Measurements from ENCODE around the gene PTGR3. TPM values are rescaled to one million over a fixed set of nuclear protein-coding genes. Genes with fewer than 3 reads are reported as not detected.
A peak's percentile ranks its signal among the peaks of the same experiment; 100 is the strongest.

PTGR3 gene
- total and polyA plus RNA-seq, 4 donors = 6.8 to 18.7 (median 11.4) TPM

GRCh38 chr18:75162467-75162866 is 46.5 kb downstream of the PTGR3 start:
- no peak overlapping the region for H3K9ac ChIP-seq (ENCODE audit: low read depth in 1 of 2, low read length in 2 of 2)
- H3K27me3 ChIP-seq (ENCODE audit: control insufficient read depth in 4 of 4, insufficient read depth in 4 of 4, low read length in 3 of 4) = no peaks in the 10 kb centered on the region
- H3K4me1 ChIP-seq (ENCODE audit: control insufficient read depth in 4 of 4, insufficient read depth in 4 of 4, low read length in 3 of 4) = peaks cover 0 to 5% (median 0%) of the 10 kb centered on the region in 4 donors
- no peak for DNase-seq (ENCODE audit: low spot score)
- H3K27ac ChIP-seq (ENCODE audit: low read depth in 1 of 2, low read length in 2 of 2) = no peak overlapping the region
- no peak for TF ChIP-seq RAD21 (IDR thresholded peaks at IDR 0.05)
- no peak for TF ChIP-seq EGR1 (IDR thresholded peaks at IDR 0.05; ENCODE audit: low read depth in 2 of 2)
- TF ChIP-seq, protein P1, sequence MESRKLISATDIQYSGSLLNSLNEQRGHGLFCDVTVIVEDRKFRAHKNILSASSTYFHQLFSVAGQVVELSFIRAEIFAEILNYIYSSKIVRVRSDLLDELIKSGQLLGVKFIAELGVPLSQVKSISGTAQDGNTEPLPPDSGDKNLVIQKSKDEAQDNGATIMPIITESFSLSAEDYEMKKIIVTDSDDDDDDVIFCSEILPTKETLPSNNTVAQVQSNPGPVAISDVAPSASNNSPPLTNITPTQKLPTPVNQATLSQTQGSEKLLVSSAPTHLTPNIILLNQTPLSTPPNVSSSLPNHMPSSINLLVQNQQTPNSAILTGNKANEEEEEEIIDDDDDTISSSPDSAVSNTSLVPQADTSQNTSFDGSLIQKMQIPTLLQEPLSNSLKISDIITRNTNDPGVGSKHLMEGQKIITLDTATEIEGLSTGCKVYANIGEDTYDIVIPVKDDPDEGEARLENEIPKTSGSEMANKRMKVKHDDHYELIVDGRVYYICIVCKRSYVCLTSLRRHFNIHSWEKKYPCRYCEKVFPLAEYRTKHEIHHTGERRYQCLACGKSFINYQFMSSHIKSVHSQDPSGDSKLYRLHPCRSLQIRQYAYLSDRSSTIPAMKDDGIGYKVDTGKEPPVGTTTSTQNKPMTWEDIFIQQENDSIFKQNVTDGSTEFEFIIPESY (IDR thresholded peaks at IDR 0.05) = no peak
- TF ChIP-seq, protein P2, sequence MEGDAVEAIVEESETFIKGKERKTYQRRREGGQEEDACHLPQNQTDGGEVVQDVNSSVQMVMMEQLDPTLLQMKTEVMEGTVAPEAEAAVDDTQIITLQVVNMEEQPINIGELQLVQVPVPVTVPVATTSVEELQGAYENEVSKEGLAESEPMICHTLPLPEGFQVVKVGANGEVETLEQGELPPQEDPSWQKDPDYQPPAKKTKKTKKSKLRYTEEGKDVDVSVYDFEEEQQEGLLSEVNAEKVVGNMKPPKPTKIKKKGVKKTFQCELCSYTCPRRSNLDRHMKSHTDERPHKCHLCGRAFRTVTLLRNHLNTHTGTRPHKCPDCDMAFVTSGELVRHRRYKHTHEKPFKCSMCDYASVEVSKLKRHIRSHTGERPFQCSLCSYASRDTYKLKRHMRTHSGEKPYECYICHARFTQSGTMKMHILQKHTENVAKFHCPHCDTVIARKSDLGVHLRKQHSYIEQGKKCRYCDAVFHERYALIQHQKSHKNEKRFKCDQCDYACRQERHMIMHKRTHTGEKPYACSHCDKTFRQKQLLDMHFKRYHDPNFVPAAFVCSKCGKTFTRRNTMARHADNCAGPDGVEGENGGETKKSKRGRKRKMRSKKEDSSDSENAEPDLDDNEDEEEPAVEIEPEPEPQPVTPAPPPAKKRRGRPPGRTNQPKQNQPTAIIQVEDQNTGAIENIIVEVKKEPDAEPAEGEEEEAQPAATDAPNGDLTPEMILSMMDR (IDR thresholded peaks at IDR 0.05; ENCODE audit: low read depth, low read length, missing input control) = no peak
- TF ChIP-seq GABPA (IDR thresholded peaks at IDR 0.05 in 1 of 2, conservative IDR thresholded peaks at IDR 0.05 in 1 of 2) = no peak
- TF ChIP-seq TAF1 (conservative IDR thresholded peaks at IDR 0.05) = no peak
- TF ChIP-seq YY1 (IDR thresholded peaks at IDR 0.05) = no peak
- H3K4me3 ChIP-seq (ENCODE audit: low read depth in 1 of 3, low read length in 3 of 3) = no peak overlapping the region
- no peaks in the 10 kb centered on the region for H3K9me3 ChIP-seq (ENCODE audit: control insufficient read depth in 4 of 4, low read length in 3 of 4)
- 89% methylated on average over 3 of the region's 3 CpGs for WGBS
- no peaks in the 10 kb centered on the region for H3K36me3 ChIP-seq (ENCODE audit: control insufficient read depth in 4 of 4, insufficient read depth in 3 of 4, low read depth in 1 of 4, low read length in 3 of 4)

- H3K4me3 ChIP-seq (ENCODE audit: low read depth in 1 of 3, low read length in 3 of 3) = peak overlapping the region in 2 of 3 donors; percentile 35 to 65
- H3K4me1 ChIP-seq (ENCODE audit: control insufficient read depth in 4 of 4, insufficient read depth in 4 of 4, low read length in 3 of 4) = peaks cover 0 to 5% (median 0%) of the 10 kb centered on the region in 4 donors
- no peak for DNase-seq (ENCODE audit: low spot score)
- no peaks in the 10 kb centered on the region for H3K36me3 ChIP-seq (ENCODE audit: control insufficient read depth in 4 of 4, insufficient read depth in 3 of 4, low read depth in 1 of 4, low read length in 3 of 4)
- H3K9me3 ChIP-seq (ENCODE audit: control insufficient read depth in 4 of 4, low read length in 3 of 4) = no peaks in the 10 kb centered on the region
- no peaks in the 10 kb centered on the region for H3K27me3 ChIP-seq (ENCODE audit: control insufficient read depth in 4 of 4, insufficient read depth in 4 of 4, low read length in 3 of 4)
- no peak overlapping the region for H3K9ac ChIP-seq (ENCODE audit: low read depth in 1 of 2, low read length in 2 of 2)
- no peak for TF ChIP-seq TAF1 (conservative IDR thresholded peaks at IDR 0.05)
- TF ChIP-seq RAD21 (IDR thresholded peaks at IDR 0.05) = peak; percentile 25 to 48
- TF ChIP-seq, protein P1 (IDR thresholded peaks at IDR 0.05) = no peak
- TF ChIP-seq YY1 (IDR thresholded peaks at IDR 0.05) = no peak
- 52% methylated on average over 14 of the region's 14 CpGs for WGBS
- no peak overlapping the region for H3K27ac ChIP-seq (ENCODE audit: low read depth in 1 of 2, low read length in 2 of 2)
Measured at GRCh38 chr18:75161256-75162028, 47.5 kb downstream of the PTGR3 start.

- Histone ChIP-seq H3K9me3 (ENCODE audit: control insufficient read depth in 4 of 4, low read length in 3 of 4) (no peaks in the 10 kb centered on the region), H3K27ac (ENCODE audit: low read depth in 1 of 2, low read length in 2 of 2) (no peak overlapping the region), H3K4me1 (ENCODE audit: control insufficient read depth in 4 of 4, insufficient read depth in 4 of 4, low read length in 3 of 4) (peaks cover 0 to 5% (median 0%) of the 10 kb centered on the region in 4 donors), H3K27me3 (ENCODE audit: control insufficient read depth in 4 of 4, insufficient read depth in 4 of 4, low read length in 3 of 4) (no peaks in the 10 kb centered on the region), H3K4me3 (ENCODE audit: low read depth in 1 of 3, low read length in 3 of 3) (no peak overlapping the region), H3K36me3 (ENCODE audit: control insufficient read depth in 4 of 4, insufficient read depth in 3 of 4, low read depth in 1 of 4, low read length in 3 of 4) (no peaks in the 10 kb centered on the region), H3K9ac (ENCODE audit: low read depth in 1 of 2, low read length in 2 of 2) (no peak overlapping the region)
- 56% methylated on average over 13 of the region's 13 CpGs for WGBS
- no peak for DNase-seq (ENCODE audit: low spot score)
- no peak for TF ChIP-seq RXRA (IDR thresholded peaks at IDR 0.05)
- no peak for TF ChIP-seq RAD21 (IDR thresholded peaks at IDR 0.05)
- TF ChIP-seq FOXA2 (IDR thresholded peaks at IDR 0.05) = no peak
- no peak for TF ChIP-seq YY1 (IDR thresholded peaks at IDR 0.05)
- TF ChIP-seq EGR1 (IDR thresholded peaks at IDR 0.05; ENCODE audit: low read depth in 2 of 2) = no peak
- TF ChIP-seq JUND (IDR thresholded peaks at IDR 0.05) = no peak
- no peak for TF ChIP-seq GABPA (IDR thresholded peaks at IDR 0.05 in 1 of 2, conservative IDR thresholded peaks at IDR 0.05 in 1 of 2)
- TF ChIP-seq, protein P1 (IDR thresholded peaks at IDR 0.05) = no peak
- TF ChIP-seq, protein P3, sequence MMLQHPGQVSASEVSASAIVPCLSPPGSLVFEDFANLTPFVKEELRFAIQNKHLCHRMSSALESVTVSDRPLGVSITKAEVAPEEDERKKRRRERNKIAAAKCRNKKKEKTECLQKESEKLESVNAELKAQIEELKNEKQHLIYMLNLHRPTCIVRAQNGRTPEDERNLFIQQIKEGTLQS (IDR thresholded peaks at IDR 0.05) = no peak
- no peak for TF ChIP-seq HNF4A (conservative IDR thresholded peaks at IDR 0.05)
- TF ChIP-seq, protein P4, sequence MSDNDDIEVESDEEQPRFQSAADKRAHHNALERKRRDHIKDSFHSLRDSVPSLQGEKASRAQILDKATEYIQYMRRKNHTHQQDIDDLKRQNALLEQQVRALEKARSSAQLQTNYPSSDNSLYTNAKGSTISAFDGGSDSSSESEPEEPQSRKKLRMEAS (IDR thresholded peaks at IDR 0.05) = no peak
- no peak for TF ChIP-seq SP1 (IDR thresholded peaks at IDR 0.05)
Measured at GRCh38 chr18:75160364-75160763, 48.6 kb downstream of the PTGR3 start.
